NCI-H748 treated with DMSO at 0.1 percent for 48 hours (cell line): Measurements from ENCODE around the gene TUBA3E.
"Not testable (repeated sequence)": the region's sequence is repeated elsewhere in the genome, so short reads cannot be mapped to it uniquely, and the experiment has no call there.

Source experiments
- DNase-seq: peaks from one replicate; lab custom pipeline; 2025; lab: John Stamatoyannopoulos, UW

Gene TUBA3E

GRCh38 chr2:130198343-130198742, at the start of gene TUBA3E:
Gene TUBA3E, minus strand, starts transcription at chr2:130198439. Its CDS starts 79 bp downstream, at chr2:130198360.
- DNase-seq, result no peak

- DNase-seq, result no peak
Measured at GRCh38 chr2:130246430-130246829, 48.2 kb upstream of the TUBA3E start.

- DNase-seq, result no peak
Measured at GRCh38 chr2:130245976-130246375, 47.7 kb upstream of the TUBA3E start.

GRCh38 chr2:130243359-130243758, 45.1 kb upstream of the TUBA3E start:
- DNase-seq, result no peak

GRCh38 chr2:130241041-130241707, 42.9 kb upstream of the TUBA3E start:
- DNase-seq, result no peak

- not testable (repeated sequence) for DNase-seq
Measured at GRCh38 chr2:130239581-130239980, 41.3 kb upstream of the TUBA3E start.

- DNase-seq, result not testable (repeated sequence)
Measured at GRCh38 chr2:130233066-130233465, 34.8 kb upstream of the TUBA3E start.

GRCh38 chr2:130231656-130232055, 33.4 kb upstream of the TUBA3E start:
- no peak for DNase-seq

GRCh38 chr2:130230907-130231306, 32.7 kb upstream of the TUBA3E start:
- not testable (repeated sequence) for DNase-seq

GRCh38 chr2:130230376-130230775, 32.1 kb upstream of the TUBA3E start:
- not testable (repeated sequence) for DNase-seq

GRCh38 chr2:130229161-130229510, 30.9 kb upstream of the TUBA3E start:
- DNase-seq, result not testable (repeated sequence)

- not testable (repeated sequence) for DNase-seq
Measured at GRCh38 chr2:130228467-130229160, 30.4 kb upstream of the TUBA3E start.

GRCh38 chr2:130228005-130228404, 29.8 kb upstream of the TUBA3E start:
- DNase-seq, result not testable (repeated sequence)

- DNase-seq, result not testable (repeated sequence)
Measured at GRCh38 chr2:130222523-130222922, 24.3 kb upstream of the TUBA3E start.

- DNase-seq, result not testable (repeated sequence)
Measured at GRCh38 chr2:130220505-130220904, 22.3 kb upstream of the TUBA3E start.

- DNase-seq, result not testable (repeated sequence)
Measured at GRCh38 chr2:130219147-130219546, 20.9 kb upstream of the TUBA3E start.

GRCh38 chr2:130207051-130207450, 8.8 kb upstream of the TUBA3E start:
- not testable (repeated sequence) for DNase-seq

GRCh38 chr2:130203150-130203549, 4.9 kb upstream of the TUBA3E start:
- DNase-seq, result not testable (repeated sequence)

GRCh38 chr2:130202518-130202917, 4.3 kb upstream of the TUBA3E start:
- not testable (repeated sequence) for DNase-seq

GRCh38 chr2:130196052-130196451, 2.2 kb downstream of the TUBA3E start:
- DNase-seq, result not testable (repeated sequence)

GRCh38 chr2:130195089-130195635, 3.1 kb downstream of the TUBA3E start:
- DNase-seq, result not testable (repeated sequence)

- not testable (repeated sequence) for DNase-seq
Measured at GRCh38 chr2:130193824-130194223, 4.4 kb downstream of the TUBA3E start.

GRCh38 chr2:130192451-130192850, 5.8 kb downstream of the TUBA3E start:
- DNase-seq, result not testable (repeated sequence)
